HepG2 (cell line): ENCODE data around the gene ZNF3. TPM values are rescaled to one million over a fixed set of nuclear protein-coding genes. Genes with fewer than 3 reads are reported as not detected.

Experiments
- AGO2 ChIP-seq: fragments of 200-400 bp; formaldehyde crosslinking; optimal IDR thresholded peaks from 2 replicates; pipeline ENCODE3; 2017; ENCODE audit warnings: mild to moderate bottlenecking, low read depth, low read length, moderate library complexity
- FLYWCH1 ChIP-seq: sonication (generic); formaldehyde crosslinking; IDR thresholded peaks from 2 replicates; pipeline ENCODE4 v1.8.1; 2023; ENCODE audit warnings: mild to moderate bottlenecking, missing genetic modification reagents
- GZF1 ChIP-seq: sonication (generic); formaldehyde crosslinking; IDR thresholded peaks from 2 replicates; pipeline ENCODE4 v1.5.1; 2020; ENCODE audit warnings: mild to moderate bottlenecking, missing genetic modification reagents
- MEIS2 ChIP-seq: sonication (generic); formaldehyde crosslinking; IDR thresholded peaks from 2 replicates; pipeline ENCODE4 v1.9.0; 2021; ENCODE audit warnings: mild to moderate bottlenecking, missing genetic modification reagents
- TOE1 ChIP-seq: sonication (generic); formaldehyde crosslinking; IDR thresholded peaks from 2 replicates; pipeline ENCODE4 v1.4.0; 2020; ENCODE audit warnings: mild to moderate bottlenecking, missing genetic modification reagents
- ZMYM4 ChIP-seq: sonication (generic); formaldehyde crosslinking; IDR thresholded peaks from 2 replicates; pipeline ENCODE4 v1.8.1; 2023; ENCODE audit warnings: mild to moderate bottlenecking, missing genetic modification reagents
- ZNF136 ChIP-seq: sonication (generic); formaldehyde crosslinking; IDR thresholded peaks from 2 replicates; pipeline ENCODE4 v1.8.1; 2022; ENCODE audit warnings: low read depth, mild to moderate bottlenecking, moderate library complexity, missing genetic modification reagents
- ZNF160 ChIP-seq: sonication (generic); formaldehyde crosslinking; IDR thresholded peaks from 2 replicates; pipeline ENCODE4 v1.8.0; 2022; ENCODE audit warnings: mild to moderate bottlenecking, inconsistent platforms, missing genetic modification reagents
- ZNF44 ChIP-seq: sonication (generic); formaldehyde crosslinking; IDR thresholded peaks from 2 replicates; pipeline ENCODE4 v1.5.1; 2020; ENCODE audit warnings: mild to moderate bottlenecking, missing genetic modification reagents
- polyA plus RNA-seq, 8 experiments: library from polyadenylated mRNA; depleted of rRNA in 3 of 8; stranded (reverse) in 7 of 8; unstranded in 1 of 8; fragments of >200 nt; fragmentation: Illumina TruSeq in 4 of 8; extraction: Trizol in 4 of 8; gene quantifications; 2 replicates each; pipeline versions ENCODE4 v1.2.1 to v1.2.3, GENCODE V29; 2011 to 2016; ENCODE audit warnings: low read depth in 4 of 8, missing spikeins in 1 of 8, mixed read lengths in 1 of 8; ENCODE audit not compliant: insufficient read depth in 1 of 8
- total RNA-seq, 5 experiments: library from RNA; depleted of rRNA; stranded (reverse); fragments of >200 nt; fragmentation: Illumina TruSeq; extraction: Trizol; gene quantifications; 2 replicates each; pipeline ENCODE4 v1.2.3, GENCODE V29; 2016; ENCODE audit warnings: low read depth in 1 of 5
- TF ChIP-seq, protein P1 (sequence below): sonication (generic); formaldehyde crosslinking; conservative IDR thresholded peaks from 2 replicates; pipeline ENCODE4 v1.8.1; 2023; ENCODE audit warnings: missing genetic modification reagents
- TF ChIP-seq, protein P2 (sequence below): sonication (generic); formaldehyde crosslinking; IDR thresholded peaks from 2 replicates; pipeline ENCODE4 v1.5.0; 2020; ENCODE audit warnings: mild to moderate bottlenecking, missing genetic modification reagents, moderate library complexity
- TF ChIP-seq, protein P3 (sequence below): sonication (generic); formaldehyde crosslinking; IDR thresholded peaks from 2 replicates; pipeline ENCODE4 v1.8.1; 2023; ENCODE audit warnings: mild to moderate bottlenecking, moderate library complexity, missing genetic modification reagents
- TF ChIP-seq, protein P4 (sequence below): sonication (generic); formaldehyde crosslinking; IDR thresholded peaks from 2 replicates; pipeline ENCODE4 v1.8.0; 2023; ENCODE audit warnings: mild to moderate bottlenecking, missing genetic modification reagents
- TF ChIP-seq, protein P5 (sequence below): IDR thresholded peaks from 2 replicates; pipeline ENCODE4 v1.6.1; 2016
- TF ChIP-seq, protein P6 (sequence below): fragments of 450-650 bp; IDR thresholded peaks from 2 replicates; pipeline ENCODE4 v1.6.1; 2016
- TF ChIP-seq, protein P7 (sequence below): sonication (generic); formaldehyde crosslinking; IDR thresholded peaks from 2 replicates; pipeline ENCODE4 v1.4.0; 2020; ENCODE audit warnings: missing genetic modification reagents; ENCODE audit errors: not compliant biosample characterization

ZNF3 gene
- total and polyA plus RNA-seq, 2 of the 13 experiments (the other 11 are each of a cell fraction or from before 2014, with no cell fraction given): 33.7 to 56.9 TPM

DNA sequence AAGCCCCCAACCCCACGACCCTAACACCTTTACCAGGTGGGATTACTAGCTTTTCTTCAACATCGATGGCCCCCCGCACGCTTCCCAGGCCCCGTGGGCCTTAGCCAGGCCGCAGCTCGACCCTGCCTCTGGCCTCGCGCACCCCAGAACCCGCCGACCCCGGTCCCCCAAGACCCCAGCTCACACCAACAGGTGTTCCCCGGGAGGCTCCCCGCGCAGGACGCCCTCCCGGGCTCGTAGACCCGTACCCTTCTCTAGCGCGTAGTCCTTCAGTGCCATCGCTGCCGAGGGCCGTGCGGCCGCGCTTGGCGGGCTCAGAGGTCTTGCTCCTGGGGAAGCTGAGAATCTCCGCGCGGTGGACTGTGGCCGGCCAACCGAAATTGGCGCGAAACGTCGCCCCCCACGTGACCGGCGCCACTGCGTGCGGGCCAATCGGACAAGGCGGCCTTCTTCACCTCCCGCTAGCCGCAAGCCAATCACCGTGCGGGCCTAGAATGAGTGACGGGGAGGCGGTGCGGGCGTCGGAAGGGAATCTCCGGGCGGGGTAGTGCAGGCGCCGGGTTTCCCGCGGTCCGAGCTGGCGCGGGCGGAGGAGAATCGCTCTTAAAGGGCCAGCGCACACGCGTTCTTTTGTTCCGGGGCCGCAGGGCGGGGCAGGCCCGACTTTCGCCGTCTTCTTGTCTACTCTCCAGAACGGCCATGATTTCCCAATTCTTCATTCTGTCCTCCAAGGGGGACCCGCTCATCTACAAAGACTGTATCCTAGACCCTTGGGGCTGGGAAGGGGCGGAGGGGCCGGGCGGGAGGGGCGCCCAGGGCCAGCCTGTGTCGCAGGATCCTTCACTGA lies 19.7 kb upstream of the ZNF3 start, which contains the start of the genes AP4M1 and MCM7 (continued):
- TF ChIP-seq ZNF160 (CRISPR knock-in tag) (no peak), ZNF44 (peak; percentile 72), AGO2 (peak; percentile 86), TOE1 (CRISPR knock-in tag) (no peak), ZNF136 (CRISPR knock-in tag) (no peak), ZMYM4 (CRISPR knock-in tag) (peak; percentile 25; the same call in 1 of the 2 replicates), MEIS2 (peak; percentile 30; the same call in 1 of the 2 replicates), GZF1 (CRISPR knock-in tag) (peak; percentile 77; the same call in 1 of the 2 replicates), FLYWCH1 (no peak; the same call in 1 of the 2 replicates)
- TF ChIP-seq, protein P1, sequence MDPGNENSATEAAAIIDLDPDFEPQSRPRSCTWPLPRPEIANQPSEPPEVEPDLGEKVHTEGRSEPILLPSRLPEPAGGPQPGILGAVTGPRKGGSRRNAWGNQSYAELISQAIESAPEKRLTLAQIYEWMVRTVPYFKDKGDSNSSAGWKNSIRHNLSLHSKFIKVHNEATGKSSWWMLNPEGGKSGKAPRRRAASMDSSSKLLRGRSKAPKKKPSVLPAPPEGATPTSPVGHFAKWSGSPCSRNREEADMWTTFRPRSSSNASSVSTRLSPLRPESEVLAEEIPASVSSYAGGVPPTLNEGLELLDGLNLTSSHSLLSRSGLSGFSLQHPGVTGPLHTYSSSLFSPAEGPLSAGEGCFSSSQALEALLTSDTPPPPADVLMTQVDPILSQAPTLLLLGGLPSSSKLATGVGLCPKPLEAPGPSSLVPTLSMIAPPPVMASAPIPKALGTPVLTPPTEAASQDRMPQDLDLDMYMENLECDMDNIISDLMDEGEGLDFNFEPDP (CRISPR knock-in tag): no peak
- TF ChIP-seq, protein P2, sequence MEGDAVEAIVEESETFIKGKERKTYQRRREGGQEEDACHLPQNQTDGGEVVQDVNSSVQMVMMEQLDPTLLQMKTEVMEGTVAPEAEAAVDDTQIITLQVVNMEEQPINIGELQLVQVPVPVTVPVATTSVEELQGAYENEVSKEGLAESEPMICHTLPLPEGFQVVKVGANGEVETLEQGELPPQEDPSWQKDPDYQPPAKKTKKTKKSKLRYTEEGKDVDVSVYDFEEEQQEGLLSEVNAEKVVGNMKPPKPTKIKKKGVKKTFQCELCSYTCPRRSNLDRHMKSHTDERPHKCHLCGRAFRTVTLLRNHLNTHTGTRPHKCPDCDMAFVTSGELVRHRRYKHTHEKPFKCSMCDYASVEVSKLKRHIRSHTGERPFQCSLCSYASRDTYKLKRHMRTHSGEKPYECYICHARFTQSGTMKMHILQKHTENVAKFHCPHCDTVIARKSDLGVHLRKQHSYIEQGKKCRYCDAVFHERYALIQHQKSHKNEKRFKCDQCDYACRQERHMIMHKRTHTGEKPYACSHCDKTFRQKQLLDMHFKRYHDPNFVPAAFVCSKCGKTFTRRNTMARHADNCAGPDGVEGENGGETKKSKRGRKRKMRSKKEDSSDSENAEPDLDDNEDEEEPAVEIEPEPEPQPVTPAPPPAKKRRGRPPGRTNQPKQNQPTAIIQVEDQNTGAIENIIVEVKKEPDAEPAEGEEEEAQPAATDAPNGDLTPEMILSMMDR (CRISPR knock-in tag): no peak
- TF ChIP-seq, protein P3, sequence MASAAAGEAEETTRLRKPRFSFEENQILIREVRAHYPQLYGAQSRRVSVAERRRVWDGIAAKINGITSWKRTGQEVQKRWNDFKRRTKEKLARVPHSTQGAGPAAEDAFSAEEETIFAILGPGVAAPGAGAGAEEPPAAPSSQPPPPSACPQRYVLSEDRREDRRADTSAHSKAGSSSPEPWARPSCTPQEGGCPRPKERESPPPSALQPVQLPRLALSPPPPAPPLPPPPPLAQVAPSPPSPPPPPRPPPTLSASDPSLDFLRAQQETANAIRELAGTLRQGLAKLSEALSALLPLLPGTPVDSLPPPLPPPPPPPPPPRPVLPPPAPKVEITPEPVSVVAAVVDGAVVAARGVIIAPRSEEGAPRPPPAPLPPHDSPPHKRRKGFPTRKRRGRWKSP (CRISPR knock-in tag): peak; percentile 9; the same call in 1 of the 2 replicates
- TF ChIP-seq, protein P4, sequence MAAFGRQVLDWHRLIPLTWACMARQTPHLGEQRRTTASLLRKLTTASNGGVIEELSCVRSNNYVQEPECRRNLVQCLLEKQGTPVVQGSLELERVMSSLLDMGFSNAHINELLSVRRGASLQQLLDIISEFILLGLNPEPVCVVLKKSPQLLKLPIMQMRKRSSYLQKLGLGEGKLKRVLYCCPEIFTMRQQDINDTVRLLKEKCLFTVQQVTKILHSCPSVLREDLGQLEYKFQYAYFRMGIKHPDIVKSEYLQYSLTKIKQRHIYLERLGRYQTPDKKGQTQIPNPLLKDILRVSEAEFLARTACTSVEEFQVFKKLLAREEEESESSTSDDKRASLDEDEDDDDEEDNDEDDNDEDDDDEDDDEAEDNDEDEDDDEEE (CRISPR knock-in tag): no peak
- TF ChIP-seq, protein P5, sequence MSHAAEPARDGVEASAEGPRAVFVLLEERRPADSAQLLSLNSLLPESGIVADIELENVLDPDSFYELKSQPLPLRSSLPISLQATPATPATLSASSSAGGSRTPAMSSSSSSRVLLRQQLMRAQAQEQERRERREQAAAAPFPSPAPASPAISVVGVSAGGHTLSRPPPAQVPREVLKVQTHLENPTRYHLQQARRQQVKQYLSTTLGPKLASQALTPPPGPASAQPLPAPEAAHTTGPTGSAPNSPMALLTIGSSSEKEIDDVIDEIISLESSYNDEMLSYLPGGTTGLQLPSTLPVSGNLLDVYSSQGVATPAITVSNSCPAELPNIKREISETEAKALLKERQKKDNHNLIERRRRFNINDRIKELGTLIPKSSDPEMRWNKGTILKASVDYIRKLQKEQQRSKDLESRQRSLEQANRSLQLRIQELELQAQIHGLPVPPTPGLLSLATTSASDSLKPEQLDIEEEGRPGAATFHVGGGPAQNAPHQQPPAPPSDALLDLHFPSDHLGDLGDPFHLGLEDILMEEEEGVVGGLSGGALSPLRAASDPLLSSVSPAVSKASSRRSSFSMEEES: peak; percentile 55
- TF ChIP-seq, protein P6, sequence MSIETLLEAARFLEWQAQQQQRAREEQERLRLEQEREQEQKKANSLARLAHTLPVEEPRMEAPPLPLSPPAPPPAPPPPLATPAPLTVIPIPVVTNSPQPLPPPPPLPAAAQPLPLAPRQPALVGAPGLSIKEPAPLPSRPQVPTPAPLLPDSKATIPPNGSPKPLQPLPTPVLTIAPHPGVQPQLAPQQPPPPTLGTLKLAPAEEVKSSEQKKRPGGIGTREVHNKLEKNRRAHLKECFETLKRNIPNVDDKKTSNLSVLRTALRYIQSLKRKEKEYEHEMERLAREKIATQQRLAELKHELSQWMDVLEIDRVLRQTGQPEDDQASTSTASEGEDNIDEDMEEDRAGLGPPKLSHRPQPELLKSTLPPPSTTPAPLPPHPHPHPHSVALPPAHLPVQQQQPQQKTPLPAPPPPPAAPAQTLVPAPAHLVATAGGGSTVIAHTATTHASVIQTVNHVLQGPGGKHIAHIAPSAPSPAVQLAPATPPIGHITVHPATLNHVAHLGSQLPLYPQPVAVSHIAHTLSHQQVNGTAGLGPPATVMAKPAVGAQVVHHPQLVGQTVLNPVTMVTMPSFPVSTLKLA: peak; percentile 59; the same call in 1 of the 2 replicates
- TF ChIP-seq, protein P7, sequence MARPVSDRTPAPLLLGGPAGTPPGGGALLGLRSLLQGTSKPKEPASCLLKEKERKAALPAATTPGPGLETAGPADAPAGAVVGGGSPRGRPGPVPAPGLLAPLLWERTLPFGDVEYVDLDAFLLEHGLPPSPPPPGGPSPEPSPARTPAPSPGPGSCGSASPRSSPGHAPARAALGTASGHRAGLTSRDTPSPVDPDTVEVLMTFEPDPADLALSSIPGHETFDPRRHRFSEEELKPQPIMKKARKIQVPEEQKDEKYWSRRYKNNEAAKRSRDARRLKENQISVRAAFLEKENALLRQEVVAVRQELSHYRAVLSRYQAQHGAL (CRISPR knock-in tag): no peak
